Measurements from ENCODE around the gene NMBR. TPM values are rescaled to one million over a fixed set of nuclear protein-coding genes. Genes with fewer than 3 reads are reported as not detected.

Gene NMBR
- total RNA-seq, 1 experiment from 2014 or later: not detected

DNA sequence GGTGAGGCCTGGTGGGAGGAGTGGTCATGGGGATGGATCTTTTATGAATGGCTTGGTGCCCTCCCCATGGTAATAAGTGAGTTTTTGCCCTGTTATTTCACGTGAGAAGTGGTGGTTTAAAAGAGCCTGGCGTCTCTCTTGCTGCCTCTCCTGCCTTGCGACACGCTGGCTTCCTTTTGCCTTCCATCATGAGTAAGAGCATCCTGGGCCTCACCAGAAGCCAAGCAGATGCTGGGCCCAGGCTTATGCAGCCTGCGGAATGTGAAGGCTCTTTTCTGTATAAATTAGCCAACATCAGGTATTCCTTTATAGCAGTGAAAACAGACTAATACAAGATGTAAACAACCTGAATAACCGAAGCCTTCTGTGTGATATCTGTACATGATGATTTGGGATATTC is 27.8 kb upstream of the NMBR start:
- no peaks in the 10 kb centered on the region for H3K9me3 ChIP-seq (ENCODE audit: control insufficient read depth in 1 of 2, insufficient read depth in 1 of 2, low read depth in 1 of 2, low read length in 2 of 2)
- no peak for DNase-seq (ENCODE audit: low read depth, low spot score)
- H3K27me3 ChIP-seq (ENCODE audit: insufficient read depth, low read length): no peaks in the 10 kb centered on the region
- no peak overlapping the region for H2AFZ ChIP-seq (ENCODE audit: low read depth, low read length, poor library complexity, severe bottlenecking)
- ChIA-PET RAD21 (ENCODE audit: low non-redundant PET in 1 of 2, low total read pairs in 2 of 2, uncharacterized antibody in 2 of 2, unreplicated experiment in 2 of 2) (no interaction called here), POLR2A (no interaction called here), CTCF (no interaction called here)
- H3K4me2 ChIP-seq (ENCODE audit: low read length): no peak overlapping the region
- H3K9ac ChIP-seq (ENCODE audit: low read length): no peak overlapping the region
- intact Hi-C loops (cut with micrococcal nuclease): no loop called here
- H4K20me1 ChIP-seq (ENCODE audit: insufficient read depth): no peaks in the 10 kb centered on the region
- no peak overlapping the region for H3K27ac ChIP-seq (ENCODE audit: low read depth, low read length)
- peaks cover 18 to 35% of the 10 kb centered on the region in 2 experiments for H3K36me3 ChIP-seq (ENCODE audit: control insufficient read depth in 1 of 2, insufficient read depth in 2 of 2, low read length in 2 of 2)
- no peaks in the 10 kb centered on the region for H3K4me1 ChIP-seq (ENCODE audit: control insufficient read depth in 1 of 2, insufficient read depth in 2 of 2, low read length in 2 of 2)
- no TSS peak for BruUV-seq (replicated peaks)
- H3K79me2 ChIP-seq (ENCODE audit: insufficient read depth, low read length): peaks cover 12% of the 10 kb centered on the region; the same call in 1 of the 2 replicates
- H3K4me3 ChIP-seq (replicated peaks in 1 of 2; ENCODE audit: low read depth in 1 of 2, low read length in 2 of 2): no peak overlapping the region
- TF ChIP-seq TCF7L2 (IDR thresholded peaks at IDR 0.05; ENCODE audit: borderline replicate concordance, extremely low read depth, insufficient read depth, insufficient read length) (no peak), CEBPB (IDR thresholded peaks at IDR 0.05; ENCODE audit: low read depth) (no peak)
- no peaks in the 10 kb centered on the region for H3K9me2 ChIP-seq (ENCODE audit: insufficient read depth)
- no peak for ATAC-seq

DNA sequence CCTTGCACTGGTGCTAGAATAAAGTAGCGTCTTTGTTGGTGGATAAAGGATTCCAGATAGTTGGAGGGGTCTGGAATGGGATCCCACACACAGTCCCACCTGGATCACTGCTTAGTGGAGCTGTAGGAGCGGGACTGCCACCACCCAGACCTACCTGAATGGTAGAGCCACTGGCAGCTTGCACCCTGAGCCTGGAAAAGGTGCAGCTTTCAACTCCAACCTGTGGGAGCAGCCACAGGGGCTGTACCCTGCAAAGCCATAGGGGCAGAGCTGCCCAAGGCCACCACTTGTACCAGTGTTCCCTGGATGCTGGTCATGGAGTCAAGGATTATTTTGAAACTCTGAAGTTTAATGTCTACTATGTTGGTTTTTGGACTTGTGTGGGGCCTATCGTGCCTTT is 27.1 kb upstream of the NMBR start:
- BruUV-seq (replicated peaks): no TSS peak
- H3K9ac ChIP-seq (ENCODE audit: low read length): no peak overlapping the region
- no peaks in the 10 kb centered on the region for H3K9me3 ChIP-seq (ENCODE audit: control insufficient read depth in 1 of 2, insufficient read depth in 1 of 2, low read depth in 1 of 2, low read length in 2 of 2)
- no peak overlapping the region for H3K4me3 ChIP-seq (replicated peaks in 1 of 2; ENCODE audit: low read depth in 1 of 2, low read length in 2 of 2)
- ChIA-PET RAD21 (ENCODE audit: low non-redundant PET in 1 of 2, low total read pairs in 2 of 2, uncharacterized antibody in 2 of 2, unreplicated experiment in 2 of 2) (no interaction called here), POLR2A (no interaction called here), CTCF (interaction anchor here (1.2 kb wide), 1 partner anchor 34 kb away, joined by 3 read pairs; no protein-coding TSS in a partner anchor)
- no peak overlapping the region for H2AFZ ChIP-seq (ENCODE audit: low read depth, low read length, poor library complexity, severe bottlenecking)
- intact Hi-C loops (cut with micrococcal nuclease): no loop called here
- H3K4me2 ChIP-seq (ENCODE audit: low read length): no peak overlapping the region
- no peaks in the 10 kb centered on the region for H3K27me3 ChIP-seq (ENCODE audit: insufficient read depth, low read length)
- peaks cover 10% of the 10 kb centered on the region; the same call in 1 of the 2 replicates for H3K79me2 ChIP-seq (ENCODE audit: insufficient read depth, low read length)
- no peak for DNase-seq (ENCODE audit: low read depth, low spot score)
- H3K36me3 ChIP-seq (ENCODE audit: control insufficient read depth in 1 of 2, insufficient read depth in 2 of 2, low read length in 2 of 2): peaks cover 18 to 39% of the 10 kb centered on the region in 2 experiments
- H4K20me1 ChIP-seq (ENCODE audit: insufficient read depth): no peaks in the 10 kb centered on the region
- no peak for TF ChIP-seq ZFX (IDR thresholded peaks at IDR 0.05)
- no peak for TF ChIP-seq EZH2phosphoT487 (IDR thresholded peaks at IDR 0.05; ENCODE audit: borderline replicate concordance)
- TF ChIP-seq POLR2AphosphoS5 (IDR thresholded peaks at IDR 0.05; ENCODE audit: low read depth, low read length): no peak
- TF ChIP-seq CEBPB (IDR thresholded peaks at IDR 0.05; ENCODE audit: low read depth): no peak
- no peak for TF ChIP-seq SRF (IDR thresholded peaks at IDR 0.05; ENCODE audit: low read depth)
- TF ChIP-seq, protein P1, sequence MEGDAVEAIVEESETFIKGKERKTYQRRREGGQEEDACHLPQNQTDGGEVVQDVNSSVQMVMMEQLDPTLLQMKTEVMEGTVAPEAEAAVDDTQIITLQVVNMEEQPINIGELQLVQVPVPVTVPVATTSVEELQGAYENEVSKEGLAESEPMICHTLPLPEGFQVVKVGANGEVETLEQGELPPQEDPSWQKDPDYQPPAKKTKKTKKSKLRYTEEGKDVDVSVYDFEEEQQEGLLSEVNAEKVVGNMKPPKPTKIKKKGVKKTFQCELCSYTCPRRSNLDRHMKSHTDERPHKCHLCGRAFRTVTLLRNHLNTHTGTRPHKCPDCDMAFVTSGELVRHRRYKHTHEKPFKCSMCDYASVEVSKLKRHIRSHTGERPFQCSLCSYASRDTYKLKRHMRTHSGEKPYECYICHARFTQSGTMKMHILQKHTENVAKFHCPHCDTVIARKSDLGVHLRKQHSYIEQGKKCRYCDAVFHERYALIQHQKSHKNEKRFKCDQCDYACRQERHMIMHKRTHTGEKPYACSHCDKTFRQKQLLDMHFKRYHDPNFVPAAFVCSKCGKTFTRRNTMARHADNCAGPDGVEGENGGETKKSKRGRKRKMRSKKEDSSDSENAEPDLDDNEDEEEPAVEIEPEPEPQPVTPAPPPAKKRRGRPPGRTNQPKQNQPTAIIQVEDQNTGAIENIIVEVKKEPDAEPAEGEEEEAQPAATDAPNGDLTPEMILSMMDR (IDR thresholded peaks at IDR 0.05 in 2 of 3, conservative IDR thresholded peaks at IDR 0.05 in 1 of 3; ENCODE audit: borderline replicate concordance in 1 of 3, insufficient read depth in 1 of 3, low read depth in 2 of 3, low read length in 2 of 3): no peak
- TF ChIP-seq, protein P2, sequence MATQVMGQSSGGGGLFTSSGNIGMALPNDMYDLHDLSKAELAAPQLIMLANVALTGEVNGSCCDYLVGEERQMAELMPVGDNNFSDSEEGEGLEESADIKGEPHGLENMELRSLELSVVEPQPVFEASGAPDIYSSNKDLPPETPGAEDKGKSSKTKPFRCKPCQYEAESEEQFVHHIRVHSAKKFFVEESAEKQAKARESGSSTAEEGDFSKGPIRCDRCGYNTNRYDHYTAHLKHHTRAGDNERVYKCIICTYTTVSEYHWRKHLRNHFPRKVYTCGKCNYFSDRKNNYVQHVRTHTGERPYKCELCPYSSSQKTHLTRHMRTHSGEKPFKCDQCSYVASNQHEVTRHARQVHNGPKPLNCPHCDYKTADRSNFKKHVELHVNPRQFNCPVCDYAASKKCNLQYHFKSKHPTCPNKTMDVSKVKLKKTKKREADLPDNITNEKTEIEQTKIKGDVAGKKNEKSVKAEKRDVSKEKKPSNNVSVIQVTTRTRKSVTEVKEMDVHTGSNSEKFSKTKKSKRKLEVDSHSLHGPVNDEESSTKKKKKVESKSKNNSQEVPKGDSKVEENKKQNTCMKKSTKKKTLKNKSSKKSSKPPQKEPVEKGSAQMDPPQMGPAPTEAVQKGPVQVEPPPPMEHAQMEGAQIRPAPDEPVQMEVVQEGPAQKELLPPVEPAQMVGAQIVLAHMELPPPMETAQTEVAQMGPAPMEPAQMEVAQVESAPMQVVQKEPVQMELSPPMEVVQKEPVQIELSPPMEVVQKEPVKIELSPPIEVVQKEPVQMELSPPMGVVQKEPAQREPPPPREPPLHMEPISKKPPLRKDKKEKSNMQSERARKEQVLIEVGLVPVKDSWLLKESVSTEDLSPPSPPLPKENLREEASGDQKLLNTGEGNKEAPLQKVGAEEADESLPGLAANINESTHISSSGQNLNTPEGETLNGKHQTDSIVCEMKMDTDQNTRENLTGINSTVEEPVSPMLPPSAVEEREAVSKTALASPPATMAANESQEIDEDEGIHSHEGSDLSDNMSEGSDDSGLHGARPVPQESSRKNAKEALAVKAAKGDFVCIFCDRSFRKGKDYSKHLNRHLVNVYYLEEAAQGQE (IDR thresholded peaks at IDR 0.05; ENCODE audit: low read depth): no peak
- TF ChIP-seq CBX3 (IDR thresholded peaks at IDR 0.05; ENCODE audit: low read depth): no peak
- TF ChIP-seq JUND (IDR thresholded peaks at IDR 0.05): no peak
- no peak for TF ChIP-seq POLR2A (IDR thresholded peaks at IDR 0.05; ENCODE audit: borderline replicate concordance, extremely low read depth, insufficient read depth, insufficient read length)
- TF ChIP-seq EGR1 (IDR thresholded peaks at IDR 0.05; ENCODE audit: low read depth): no peak
- no peak for TF ChIP-seq ZNF274 (IDR thresholded peaks at IDR 0.05; ENCODE audit: low read depth, low read length)
- no peak for TF ChIP-seq EZH2 (IDR thresholded peaks at IDR 0.05)
- no peak for TF ChIP-seq RAD21 (IDR thresholded peaks at IDR 0.05; ENCODE audit: low read depth)
- no peak for ATAC-seq
- H3K4me1 ChIP-seq (ENCODE audit: control insufficient read depth in 1 of 2, insufficient read depth in 2 of 2, low read length in 2 of 2): no peaks in the 10 kb centered on the region
- no peaks in the 10 kb centered on the region for H3K9me2 ChIP-seq (ENCODE audit: insufficient read depth)
- no peak overlapping the region for H3K27ac ChIP-seq (ENCODE audit: low read depth, low read length)

Data from HCT116 (cell line).